ENCODE measurements around the gene CIAPIN1.

Gene CIAPIN1

GRCh38 chr16:57396786-57397185 lies 50.4 kb downstream of the CIAPIN1 start:
- Histone ChIP-seq H3K9me3 (ENCODE audit: insufficient read depth, low read length) (no peaks in the 10 kb centered on the region), H3K27ac (ENCODE audit: low read depth, low read length) (no peak overlapping the region), H3K4me3 (ENCODE audit: insufficient read depth, low read length, poor library complexity, severe bottlenecking) (no peak overlapping the region), H3K79me2 (ENCODE audit: insufficient read depth, low read length) (no peaks in the 10 kb centered on the region), H3K9me2 (replicated peaks; ENCODE audit: insufficient read depth, low read length) (no peaks in the 10 kb centered on the region), H3K4me2 (ENCODE audit: low read depth, low read length, poor library complexity, severe bottlenecking) (no peak overlapping the region), H3F3A (ENCODE audit: insufficient read depth) (no peaks in the 10 kb centered on the region), H3K36me3 (ENCODE audit: low read length) (no peaks in the 10 kb centered on the region), H2AFZ (ENCODE audit: low read depth, low read length, severe bottlenecking) (no peak overlapping the region), H3K9ac (ENCODE audit: low read length) (no peak overlapping the region), H3K27me3 (ENCODE audit: low read length) (no peaks in the 10 kb centered on the region), H4K20me1 (ENCODE audit: low read depth, low read length) (no peaks in the 10 kb centered on the region)
- TF ChIP-seq CTCF (IDR thresholded peaks at IDR 0.05; ENCODE audit: insufficient read depth, low read length, poor library complexity, severe bottlenecking) = no peak
- no peak for TF ChIP-seq EZH2phosphoT487 (conservative IDR thresholded peaks at IDR 0.05; ENCODE audit: low read length)

GRCh38 chr16:57395026-57395425 lies 52.2 kb downstream of the CIAPIN1 start:
- no peak overlapping the region for H3K4me3 ChIP-seq (ENCODE audit: insufficient read depth, low read length, poor library complexity, severe bottlenecking)
- no peaks in the 10 kb centered on the region for H3K27me3 ChIP-seq (ENCODE audit: low read length)
- H3K9me3 ChIP-seq (ENCODE audit: insufficient read depth, low read length) = no peaks in the 10 kb centered on the region
- no peak overlapping the region for H3K27ac ChIP-seq (ENCODE audit: low read depth, low read length)
- no peak overlapping the region for H3K4me2 ChIP-seq (ENCODE audit: low read depth, low read length, poor library complexity, severe bottlenecking)
- no peaks in the 10 kb centered on the region for H3K36me3 ChIP-seq (ENCODE audit: low read length)
- H3K9ac ChIP-seq (ENCODE audit: low read length) = no peak overlapping the region
- H3K79me2 ChIP-seq (ENCODE audit: insufficient read depth, low read length) = no peaks in the 10 kb centered on the region
- no peak for TF ChIP-seq CTCF (IDR thresholded peaks at IDR 0.05; ENCODE audit: insufficient read depth, low read length, poor library complexity, severe bottlenecking)
- no peak for TF ChIP-seq EZH2phosphoT487 (conservative IDR thresholded peaks at IDR 0.05; ENCODE audit: low read length)
- no peaks in the 10 kb centered on the region for H4K20me1 ChIP-seq (ENCODE audit: low read depth, low read length)
- H3F3A ChIP-seq (ENCODE audit: insufficient read depth) = no peaks in the 10 kb centered on the region
- H2AFZ ChIP-seq (ENCODE audit: low read depth, low read length, severe bottlenecking) = no peak overlapping the region
- no peaks in the 10 kb centered on the region for H3K9me2 ChIP-seq (replicated peaks; ENCODE audit: insufficient read depth, low read length)

- Histone ChIP-seq H3K9me2 (replicated peaks; ENCODE audit: insufficient read depth, low read length) (no peaks in the 10 kb centered on the region), H3K27ac (ENCODE audit: low read depth, low read length) (no peak overlapping the region), H3K4me3 (ENCODE audit: insufficient read depth, low read length, poor library complexity, severe bottlenecking) (no peak overlapping the region), H3K79me2 (ENCODE audit: insufficient read depth, low read length) (no peaks in the 10 kb centered on the region), H2AFZ (ENCODE audit: low read depth, low read length, severe bottlenecking) (no peak overlapping the region), H4K20me1 (ENCODE audit: low read depth, low read length) (no peaks in the 10 kb centered on the region), H3K9ac (ENCODE audit: low read length) (no peak overlapping the region), H3K27me3 (ENCODE audit: low read length) (no peaks in the 10 kb centered on the region), H3K36me3 (ENCODE audit: low read length) (no peaks in the 10 kb centered on the region), H3K4me2 (ENCODE audit: low read depth, low read length, poor library complexity, severe bottlenecking) (no peak overlapping the region), H3K9me3 (ENCODE audit: insufficient read depth, low read length) (no peaks in the 10 kb centered on the region), H3F3A (ENCODE audit: insufficient read depth) (no peaks in the 10 kb centered on the region)
- TF ChIP-seq CTCF (IDR thresholded peaks at IDR 0.05; ENCODE audit: insufficient read depth, low read length, poor library complexity, severe bottlenecking) (no peak), EZH2phosphoT487 (conservative IDR thresholded peaks at IDR 0.05; ENCODE audit: low read length) (no peak)
These were observed 52.7 kb downstream of the CIAPIN1 start for GRCh38 chr16:57394444-57394843.
